ENCODE results near the gene GRIK2. TPM values are rescaled to one million over a fixed set of nuclear protein-coding genes. Genes with fewer than 3 reads are reported as not detected.

Gene GRIK2
- total RNA-seq, 1 donor from 2014 or later, result 3.7 TPM

GRCh38 chr6:101400326-101401135 lies 7.0 kb downstream of the GRIK2 start:
- DNase-seq, result no peak

GRCh38 chr6:101401171-101401570 lies 7.7 kb downstream of the GRIK2 start:
- no peak for DNase-seq

- no peak for DNase-seq
These were observed 8.5 kb downstream of the GRIK2 start for GRCh38 chr6:101401792-101402621.

- DNase-seq, result no peak
These were observed 9.1 kb downstream of the GRIK2 start for GRCh38 chr6:101402622-101403031.

- DNase-seq, result no peak
These were observed 9.9 kb downstream of the GRIK2 start for GRCh38 chr6:101403216-101403945.

GRCh38 chr6:101404775-101405174 lies 11.3 kb downstream of the GRIK2 start:
- DNase-seq, result no peak

- DNase-seq, result no peak
These were observed 20.3 kb downstream of the GRIK2 start for GRCh38 chr6:101413773-101414172.

GRCh38 chr6:101417900-101418299 lies 24.4 kb downstream of the GRIK2 start:
- DNase-seq, result no peak

GRCh38 chr6:101422251-101422650 lies 28.7 kb downstream of the GRIK2 start:
- no peak for DNase-seq

- peak; percentile 63 for DNase-seq
These were observed 29.3 kb downstream of the GRIK2 start for GRCh38 chr6:101422811-101423210.

GRCh38 chr6:101429270-101429669 lies 35.8 kb downstream of the GRIK2 start:
- no peak for DNase-seq

GRCh38 chr6:101429845-101430244 lies 36.3 kb downstream of the GRIK2 start:
- no peak for DNase-seq

- no peak for DNase-seq
These were observed 39.6 kb downstream of the GRIK2 start for GRCh38 chr6:101433141-101433540.

GRCh38 chr6:101434601-101435000 lies 41.1 kb downstream of the GRIK2 start:
- no peak for DNase-seq

GRCh38 chr6:101435038-101435437 lies 41.5 kb downstream of the GRIK2 start:
- DNase-seq, result no peak

GRCh38 chr6:101439790-101440189 lies 46.3 kb downstream of the GRIK2 start:
- no peak for DNase-seq

- DNase-seq, result no peak
These were observed 49.8 kb downstream of the GRIK2 start for GRCh38 chr6:101443315-101443714.

- no peak for DNase-seq
These were observed 51.2 kb downstream of the GRIK2 start for GRCh38 chr6:101444717-101445116.

GRCh38 chr6:101445527-101445926 lies 52.0 kb downstream of the GRIK2 start:
- no peak for DNase-seq

GRCh38 chr6:101450901-101451300 lies 57.4 kb downstream of the GRIK2 start:
- DNase-seq, result no peak

GRCh38 chr6:101451981-101452380 lies 58.5 kb downstream of the GRIK2 start:
- DNase-seq, result no peak

- no peak for DNase-seq
These were observed 59.7 kb downstream of the GRIK2 start for GRCh38 chr6:101453221-101453620.

All from skin of body (tissue), 2 donors.